Ishikawa (cell line): ENCODE measurements around the gene TRRAP.

Source experiments
- CEBPB ChIP-seq: IDR thresholded peaks from 2 replicates; pipeline ENCODE4 v1.6.1; 2012
- CREB1 ChIP-seq: IDR thresholded peaks from 2 replicates; pipeline ENCODE4 v1.6.1; 2012; ENCODE audit warnings: low read depth
- EGR1 ChIP-seq: IDR thresholded peaks from 2 replicates; pipeline ENCODE4 v1.6.1; 2012
- EP300 ChIP-seq: IDR thresholded peaks from 2 replicates; pipeline ENCODE4 v1.6.1; 2012; ENCODE audit warnings: borderline replicate concordance
- FOXM1 ChIP-seq: IDR thresholded peaks from 2 replicates; pipeline ENCODE4 v1.6.1; 2012; ENCODE audit warnings: low read depth, borderline replicate concordance
- NFIC ChIP-seq: IDR thresholded peaks from 2 replicates; pipeline ENCODE4 v1.6.1; 2012
- RAD21 ChIP-seq: IDR thresholded peaks from 2 replicates; pipeline ENCODE4 v1.6.1; 2012; ENCODE audit warnings: low read depth
- TAF1 ChIP-seq: IDR thresholded peaks from 2 replicates; pipeline ENCODE4 v1.6.1; 2012; ENCODE audit warnings: low read depth, mild to moderate bottlenecking
- TCF12 ChIP-seq: IDR thresholded peaks from 2 replicates; pipeline ENCODE4 v1.6.1; 2012; ENCODE audit warnings: low read depth
- TEAD4 ChIP-seq: IDR thresholded peaks from 2 replicates; pipeline ENCODE4 v1.6.1; 2012
- USF1 ChIP-seq: IDR thresholded peaks from 2 replicates; pipeline ENCODE4 v1.6.1; 2012
- YY1 ChIP-seq: IDR thresholded peaks from 2 replicates; pipeline ENCODE4 v1.6.1; 2012; ENCODE audit warnings: low read depth
- ZBTB7A ChIP-seq: IDR thresholded peaks from 2 replicates; pipeline ENCODE4 v1.6.1; 2012; ENCODE audit warnings: low read depth
- TF ChIP-seq, protein P1 (sequence below): IDR thresholded peaks from 2 replicates; pipeline ENCODE4 v1.6.1; 2012; ENCODE audit warnings: low read depth, mild to moderate bottlenecking
- TF ChIP-seq, protein P2 (sequence below): IDR thresholded peaks from 2 replicates; pipeline ENCODE4 v1.6.1; 2012

The TRRAP gene

DNA sequence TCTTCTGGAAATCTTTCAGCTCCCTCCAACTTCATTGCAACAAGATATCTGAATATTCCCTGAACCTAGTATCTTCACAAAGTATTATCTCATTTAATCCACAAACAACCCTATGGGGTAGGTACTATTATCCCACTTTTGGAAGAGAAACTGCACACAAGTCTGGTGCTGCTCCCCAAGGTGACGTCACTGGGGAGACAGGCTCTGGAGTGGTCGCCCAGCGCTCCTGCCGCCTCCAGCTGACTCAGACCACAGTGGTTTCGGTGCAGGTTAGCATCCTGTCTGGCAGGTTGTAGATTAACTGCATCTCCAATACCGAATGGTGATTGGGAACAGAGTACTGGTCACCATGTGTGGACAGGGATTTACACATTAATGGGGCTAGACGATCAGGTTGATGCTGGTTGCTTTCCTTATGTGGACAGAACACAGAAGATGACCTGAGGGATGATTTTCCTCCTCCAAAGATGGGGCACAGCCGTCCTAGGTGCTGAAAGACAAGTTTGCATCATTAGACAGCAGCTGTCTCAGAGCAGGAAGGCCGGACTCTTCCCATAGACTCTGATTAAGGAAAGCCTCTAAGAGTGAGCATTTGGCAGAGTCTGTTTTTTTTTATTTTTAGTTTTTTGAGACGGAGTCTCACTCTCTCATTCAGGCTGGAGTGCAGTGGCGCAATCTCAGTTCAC, 128.6 kb downstream of the TRRAP start:
- TF ChIP-seq TEAD4 (no peak), TCF12 (no peak), ZBTB7A (no peak), FOXM1 (no peak), EP300 (no peak), YY1 (no peak), EGR1 (no peak), USF1 (no peak), CEBPB (no peak), NFIC (no peak), RAD21 (no peak), CREB1 (no peak)
- TF ChIP-seq, protein P1, sequence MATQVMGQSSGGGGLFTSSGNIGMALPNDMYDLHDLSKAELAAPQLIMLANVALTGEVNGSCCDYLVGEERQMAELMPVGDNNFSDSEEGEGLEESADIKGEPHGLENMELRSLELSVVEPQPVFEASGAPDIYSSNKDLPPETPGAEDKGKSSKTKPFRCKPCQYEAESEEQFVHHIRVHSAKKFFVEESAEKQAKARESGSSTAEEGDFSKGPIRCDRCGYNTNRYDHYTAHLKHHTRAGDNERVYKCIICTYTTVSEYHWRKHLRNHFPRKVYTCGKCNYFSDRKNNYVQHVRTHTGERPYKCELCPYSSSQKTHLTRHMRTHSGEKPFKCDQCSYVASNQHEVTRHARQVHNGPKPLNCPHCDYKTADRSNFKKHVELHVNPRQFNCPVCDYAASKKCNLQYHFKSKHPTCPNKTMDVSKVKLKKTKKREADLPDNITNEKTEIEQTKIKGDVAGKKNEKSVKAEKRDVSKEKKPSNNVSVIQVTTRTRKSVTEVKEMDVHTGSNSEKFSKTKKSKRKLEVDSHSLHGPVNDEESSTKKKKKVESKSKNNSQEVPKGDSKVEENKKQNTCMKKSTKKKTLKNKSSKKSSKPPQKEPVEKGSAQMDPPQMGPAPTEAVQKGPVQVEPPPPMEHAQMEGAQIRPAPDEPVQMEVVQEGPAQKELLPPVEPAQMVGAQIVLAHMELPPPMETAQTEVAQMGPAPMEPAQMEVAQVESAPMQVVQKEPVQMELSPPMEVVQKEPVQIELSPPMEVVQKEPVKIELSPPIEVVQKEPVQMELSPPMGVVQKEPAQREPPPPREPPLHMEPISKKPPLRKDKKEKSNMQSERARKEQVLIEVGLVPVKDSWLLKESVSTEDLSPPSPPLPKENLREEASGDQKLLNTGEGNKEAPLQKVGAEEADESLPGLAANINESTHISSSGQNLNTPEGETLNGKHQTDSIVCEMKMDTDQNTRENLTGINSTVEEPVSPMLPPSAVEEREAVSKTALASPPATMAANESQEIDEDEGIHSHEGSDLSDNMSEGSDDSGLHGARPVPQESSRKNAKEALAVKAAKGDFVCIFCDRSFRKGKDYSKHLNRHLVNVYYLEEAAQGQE, result no peak
- TF ChIP-seq, protein P2, sequence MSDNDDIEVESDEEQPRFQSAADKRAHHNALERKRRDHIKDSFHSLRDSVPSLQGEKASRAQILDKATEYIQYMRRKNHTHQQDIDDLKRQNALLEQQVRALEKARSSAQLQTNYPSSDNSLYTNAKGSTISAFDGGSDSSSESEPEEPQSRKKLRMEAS, result no peak

- TF ChIP-seq, protein P2, result no peak
- no peak for TF ChIP-seq EGR1
- TF ChIP-seq, protein P1, result no peak
- TF ChIP-seq ZBTB7A, result no peak
- no peak for TF ChIP-seq FOXM1
- TF ChIP-seq TAF1, result no peak
These were observed 129.9 kb downstream of the TRRAP start for GRCh38 chr7:99008181-99008631.

- TF ChIP-seq YY1 (no peak), ZBTB7A (no peak), NFIC (no peak), FOXM1 (no peak), EGR1 (no peak), CREB1 (no peak)
- TF ChIP-seq, protein P2, result no peak
- TF ChIP-seq, protein P1, result no peak
These were observed 130.7 kb downstream of the TRRAP start for GRCh38 chr7:99008921-99009530.

DNA sequence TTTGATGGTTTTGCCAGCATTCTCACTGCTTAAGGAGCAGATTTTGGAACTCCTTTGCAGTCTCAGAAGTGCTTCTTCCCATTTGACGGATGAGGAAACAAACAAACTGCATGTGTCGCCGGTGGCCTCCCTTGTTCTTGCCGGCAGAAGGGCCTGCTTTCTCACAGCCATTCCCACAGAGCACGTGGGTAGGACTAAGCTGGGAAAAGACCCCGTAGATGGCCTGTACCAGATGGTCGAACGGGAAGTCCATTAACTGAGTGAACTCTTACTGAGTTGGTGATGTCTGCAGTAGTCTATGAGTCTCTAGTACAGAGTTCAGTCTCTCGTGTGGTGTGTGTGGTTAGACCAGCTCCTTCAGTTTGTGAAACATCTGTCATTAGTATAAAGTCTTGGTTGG, 131.9 kb downstream of the TRRAP start:
- TF ChIP-seq TEAD4, result no peak
- TF ChIP-seq CEBPB, result no peak
- TF ChIP-seq CREB1, result no peak
- no peak for TF ChIP-seq EGR1

DNA sequence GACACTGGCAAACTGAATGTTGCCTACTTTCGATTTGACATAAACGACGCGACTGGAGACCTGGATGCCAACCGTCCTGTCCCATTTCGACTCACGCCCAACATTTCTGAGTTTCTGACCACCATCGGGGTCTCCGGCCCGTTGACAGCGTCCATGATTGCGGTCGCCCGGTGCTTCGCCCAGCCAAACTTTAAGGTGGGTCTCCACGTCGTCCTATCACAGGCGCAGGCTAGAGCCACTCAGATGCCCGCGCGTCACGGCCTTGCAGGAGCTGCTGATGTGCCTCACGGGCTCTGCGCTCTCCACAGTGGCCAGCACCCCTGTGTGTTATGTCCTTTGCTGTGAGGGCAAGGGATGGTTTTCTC, 133.0 kb downstream of the TRRAP start:
- TF ChIP-seq TAF1 (no peak), CREB1 (no peak)
